ENCODE results near the gene OLIG1.

GRCh38 chr21:33109574-33110339 is 39.8 kb downstream of the OLIG1 start:
- TF ChIP-seq, protein P1, sequence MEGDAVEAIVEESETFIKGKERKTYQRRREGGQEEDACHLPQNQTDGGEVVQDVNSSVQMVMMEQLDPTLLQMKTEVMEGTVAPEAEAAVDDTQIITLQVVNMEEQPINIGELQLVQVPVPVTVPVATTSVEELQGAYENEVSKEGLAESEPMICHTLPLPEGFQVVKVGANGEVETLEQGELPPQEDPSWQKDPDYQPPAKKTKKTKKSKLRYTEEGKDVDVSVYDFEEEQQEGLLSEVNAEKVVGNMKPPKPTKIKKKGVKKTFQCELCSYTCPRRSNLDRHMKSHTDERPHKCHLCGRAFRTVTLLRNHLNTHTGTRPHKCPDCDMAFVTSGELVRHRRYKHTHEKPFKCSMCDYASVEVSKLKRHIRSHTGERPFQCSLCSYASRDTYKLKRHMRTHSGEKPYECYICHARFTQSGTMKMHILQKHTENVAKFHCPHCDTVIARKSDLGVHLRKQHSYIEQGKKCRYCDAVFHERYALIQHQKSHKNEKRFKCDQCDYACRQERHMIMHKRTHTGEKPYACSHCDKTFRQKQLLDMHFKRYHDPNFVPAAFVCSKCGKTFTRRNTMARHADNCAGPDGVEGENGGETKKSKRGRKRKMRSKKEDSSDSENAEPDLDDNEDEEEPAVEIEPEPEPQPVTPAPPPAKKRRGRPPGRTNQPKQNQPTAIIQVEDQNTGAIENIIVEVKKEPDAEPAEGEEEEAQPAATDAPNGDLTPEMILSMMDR (IDR thresholded peaks at IDR 0.05 in 4 of 5, conservative IDR thresholded peaks at IDR 0.05 in 1 of 5): no peak
- TF ChIP-seq POLR2A (IDR thresholded peaks at IDR 0.05): no peak

Measured in gastrocnemius medialis (tissue), 4 donors.